Measurements from ENCODE around the gene WFDC10A. TPM values are rescaled to one million over a fixed set of nuclear protein-coding genes. Genes with fewer than 3 reads are reported as not detected.
"Not testable (repeated sequence)": the region's sequence is repeated elsewhere in the genome, so short reads cannot be mapped to it uniquely, and the experiment has no call there.

The WFDC10A gene
- total and polyA plus RNA-seq, 2 donors (not counting 1 experiment from before 2014, with no cell fraction given), result not detected

DNA sequence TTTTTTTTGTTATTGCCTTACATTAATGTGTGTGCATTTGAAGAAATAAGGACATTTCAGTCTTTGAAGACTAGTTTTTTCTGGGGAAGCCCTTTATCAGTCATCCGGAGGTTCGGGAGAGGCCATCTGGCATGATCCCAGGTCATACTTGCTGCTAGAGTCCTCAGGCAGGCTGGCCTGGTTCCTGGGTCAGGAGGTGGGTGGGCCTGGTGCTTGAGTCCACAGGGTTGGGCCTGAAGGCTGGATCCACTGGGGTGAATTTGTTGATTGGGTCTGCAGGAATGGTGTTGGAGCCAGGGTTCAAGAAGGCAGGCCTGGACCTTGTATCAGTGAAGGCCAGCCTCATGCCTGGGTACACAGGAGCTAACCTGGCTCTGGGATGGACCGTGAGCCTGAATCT lies 17.3 kb downstream of the WFDC10A start:
- no peak overlapping the region for H3K27ac ChIP-seq (ENCODE audit: insufficient read depth, low read length)
- no peaks in the 10 kb centered on the region for H3K36me3 ChIP-seq (ENCODE audit: control insufficient read depth, insufficient read depth, low read length)
- no peak overlapping the region for H3K4me2 ChIP-seq (ENCODE audit: extremely low read depth, insufficient read depth, low read length)
- TF ChIP-seq EZH2 (IDR thresholded peaks at IDR 0.05; ENCODE audit: low read length, missing control alignments), result no peak
- TF ChIP-seq, protein P1, sequence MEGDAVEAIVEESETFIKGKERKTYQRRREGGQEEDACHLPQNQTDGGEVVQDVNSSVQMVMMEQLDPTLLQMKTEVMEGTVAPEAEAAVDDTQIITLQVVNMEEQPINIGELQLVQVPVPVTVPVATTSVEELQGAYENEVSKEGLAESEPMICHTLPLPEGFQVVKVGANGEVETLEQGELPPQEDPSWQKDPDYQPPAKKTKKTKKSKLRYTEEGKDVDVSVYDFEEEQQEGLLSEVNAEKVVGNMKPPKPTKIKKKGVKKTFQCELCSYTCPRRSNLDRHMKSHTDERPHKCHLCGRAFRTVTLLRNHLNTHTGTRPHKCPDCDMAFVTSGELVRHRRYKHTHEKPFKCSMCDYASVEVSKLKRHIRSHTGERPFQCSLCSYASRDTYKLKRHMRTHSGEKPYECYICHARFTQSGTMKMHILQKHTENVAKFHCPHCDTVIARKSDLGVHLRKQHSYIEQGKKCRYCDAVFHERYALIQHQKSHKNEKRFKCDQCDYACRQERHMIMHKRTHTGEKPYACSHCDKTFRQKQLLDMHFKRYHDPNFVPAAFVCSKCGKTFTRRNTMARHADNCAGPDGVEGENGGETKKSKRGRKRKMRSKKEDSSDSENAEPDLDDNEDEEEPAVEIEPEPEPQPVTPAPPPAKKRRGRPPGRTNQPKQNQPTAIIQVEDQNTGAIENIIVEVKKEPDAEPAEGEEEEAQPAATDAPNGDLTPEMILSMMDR (conservative IDR thresholded peaks at IDR 0.05 in 1 of 2, IDR thresholded peaks at IDR 0.05 in 1 of 2; ENCODE audit: low read depth in 1 of 2, low read length in 2 of 2), result no peak
- no peaks in the 10 kb centered on the region for H4K20me1 ChIP-seq (ENCODE audit: control insufficient read depth, extremely low read depth, insufficient read depth, low read length)
- H3K4me3 ChIP-seq (replicated peaks in 1 of 4; ENCODE audit: control extremely low read depth in 1 of 4, insufficient read depth in 1 of 4, low read depth in 3 of 4, low read length in 4 of 4), result no peak overlapping the region
- no peak overlapping the region for H2AFZ ChIP-seq (ENCODE audit: low read length)
- DNase-seq (ENCODE audit: low read depth in 2 of 2), result no peak
- H3K27me3 ChIP-seq (ENCODE audit: control insufficient read depth, insufficient read depth, low read length), result no peaks in the 10 kb centered on the region
- H3K79me2 ChIP-seq (ENCODE audit: control insufficient read depth, insufficient read depth, low read length), result no peaks in the 10 kb centered on the region
- no peaks in the 10 kb centered on the region for H3K4me1 ChIP-seq (ENCODE audit: control insufficient read depth, extremely low read depth, insufficient read depth, low read length)
- H3K9ac ChIP-seq (ENCODE audit: insufficient read depth, low read length), result no peak overlapping the region
- H3K9me3 ChIP-seq (ENCODE audit: control insufficient read depth, insufficient read depth, low read depth, low read length), result no peaks in the 10 kb centered on the region

DNA sequence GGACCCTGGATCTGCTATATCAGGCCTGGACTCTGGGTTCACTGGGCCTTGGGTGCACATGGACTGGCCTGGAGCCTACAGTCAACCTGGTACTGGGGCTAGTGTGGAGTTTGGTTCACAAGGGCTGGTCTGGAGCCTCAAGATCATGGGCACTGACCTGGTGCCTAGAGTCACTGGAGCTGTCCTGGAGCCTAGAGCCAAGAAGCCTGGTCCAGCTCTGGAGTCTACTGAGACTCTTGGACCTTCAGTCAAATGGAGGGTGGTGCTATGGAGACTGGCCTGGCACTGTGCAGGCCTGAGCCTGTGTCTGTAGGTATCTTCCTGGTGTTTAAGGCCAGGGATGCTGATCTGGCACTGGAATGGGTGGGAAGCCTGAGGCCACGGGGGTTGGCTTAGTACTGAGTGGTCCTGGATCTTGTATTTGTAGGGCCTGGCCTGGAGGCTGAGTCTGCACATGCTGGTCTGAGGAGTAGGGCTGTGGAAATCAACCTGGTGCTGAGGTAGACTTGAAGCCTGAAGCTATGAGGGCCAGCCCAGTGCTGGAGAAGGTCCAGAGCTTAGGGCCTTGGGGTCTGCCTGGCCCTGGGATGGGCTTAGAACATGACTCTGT lies 18.0 kb downstream of the WFDC10A start:
- no peak for TF ChIP-seq EZH2 (IDR thresholded peaks at IDR 0.05; ENCODE audit: low read length, missing control alignments)
- TF ChIP-seq, protein P1 (conservative IDR thresholded peaks at IDR 0.05 in 1 of 2, IDR thresholded peaks at IDR 0.05 in 1 of 2; ENCODE audit: low read depth in 1 of 2, low read length in 2 of 2), result no peak
- Histone ChIP-seq H3K4me2 (ENCODE audit: extremely low read depth, insufficient read depth, low read length) (no peak overlapping the region), H3K4me1 (ENCODE audit: control insufficient read depth, extremely low read depth, insufficient read depth, low read length) (no peaks in the 10 kb centered on the region), H3K27ac (ENCODE audit: insufficient read depth, low read length) (no peak overlapping the region), H3K9ac (ENCODE audit: insufficient read depth, low read length) (no peak overlapping the region), H4K20me1 (ENCODE audit: control insufficient read depth, extremely low read depth, insufficient read depth, low read length) (no peaks in the 10 kb centered on the region), H3K4me3 (replicated peaks in 1 of 4; ENCODE audit: control extremely low read depth in 1 of 4, insufficient read depth in 1 of 4, low read depth in 3 of 4, low read length in 4 of 4) (no peak overlapping the region), H2AFZ (ENCODE audit: low read length) (no peak overlapping the region), H3K36me3 (ENCODE audit: control insufficient read depth, insufficient read depth, low read length) (no peaks in the 10 kb centered on the region), H3K27me3 (ENCODE audit: control insufficient read depth, insufficient read depth, low read length) (no peaks in the 10 kb centered on the region), H3K79me2 (ENCODE audit: control insufficient read depth, insufficient read depth, low read length) (no peaks in the 10 kb centered on the region), H3K9me3 (ENCODE audit: control insufficient read depth, insufficient read depth, low read depth, low read length) (no peaks in the 10 kb centered on the region)
- no peak for DNase-seq (ENCODE audit: low read depth in 2 of 2)

DNA sequence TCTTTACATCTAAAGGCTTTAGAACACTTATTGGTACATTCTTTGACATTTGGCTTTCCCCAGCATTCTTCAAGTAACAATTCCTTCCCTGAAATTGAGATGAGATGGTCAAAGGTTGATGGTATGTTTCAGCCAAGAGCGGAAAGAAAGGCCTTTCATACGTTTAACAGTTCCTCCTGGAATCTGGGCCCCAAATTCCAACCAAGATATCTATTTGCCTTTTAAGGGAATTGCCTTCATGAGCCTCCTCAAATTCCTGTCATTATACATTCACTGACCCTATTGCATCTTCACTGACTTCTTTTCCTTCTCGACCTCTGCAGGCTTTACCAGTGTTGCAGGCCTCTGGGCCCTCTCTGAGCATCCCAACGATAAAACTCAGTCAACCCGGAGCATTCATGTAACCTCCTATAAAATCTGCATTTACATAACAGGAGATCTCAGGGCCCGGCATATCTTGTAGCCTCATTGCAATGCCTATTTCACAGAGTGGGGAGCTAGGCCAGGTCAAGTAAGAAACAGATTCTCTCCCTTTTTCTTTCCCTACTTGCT lies 19.8 kb downstream of the WFDC10A start:
- Histone ChIP-seq H3K4me2 (ENCODE audit: extremely low read depth, insufficient read depth, low read length) (no peak overlapping the region), H3K4me3 (replicated peaks in 1 of 4; ENCODE audit: control extremely low read depth in 1 of 4, insufficient read depth in 1 of 4, low read depth in 3 of 4, low read length in 4 of 4) (no peak overlapping the region), H3K9ac (ENCODE audit: insufficient read depth, low read length) (no peak overlapping the region), H3K27ac (ENCODE audit: insufficient read depth, low read length) (no peak overlapping the region), H3K27me3 (ENCODE audit: control insufficient read depth, insufficient read depth, low read length) (no peaks in the 10 kb centered on the region), H3K4me1 (ENCODE audit: control insufficient read depth, extremely low read depth, insufficient read depth, low read length) (no peaks in the 10 kb centered on the region), H3K79me2 (ENCODE audit: control insufficient read depth, insufficient read depth, low read length) (no peaks in the 10 kb centered on the region), H3K36me3 (ENCODE audit: control insufficient read depth, insufficient read depth, low read length) (no peaks in the 10 kb centered on the region), H2AFZ (ENCODE audit: low read length) (no peak overlapping the region), H3K9me3 (ENCODE audit: control insufficient read depth, insufficient read depth, low read depth, low read length) (no peaks in the 10 kb centered on the region), H4K20me1 (ENCODE audit: control insufficient read depth, extremely low read depth, insufficient read depth, low read length) (no peaks in the 10 kb centered on the region)
- TF ChIP-seq, protein P1 (conservative IDR thresholded peaks at IDR 0.05 in 1 of 2, IDR thresholded peaks at IDR 0.05 in 1 of 2; ENCODE audit: low read depth in 1 of 2, low read length in 2 of 2), result no peak
- no peak for TF ChIP-seq EZH2 (IDR thresholded peaks at IDR 0.05; ENCODE audit: low read length, missing control alignments)
- DNase-seq (ENCODE audit: low read depth in 2 of 2), result no peak

DNA sequence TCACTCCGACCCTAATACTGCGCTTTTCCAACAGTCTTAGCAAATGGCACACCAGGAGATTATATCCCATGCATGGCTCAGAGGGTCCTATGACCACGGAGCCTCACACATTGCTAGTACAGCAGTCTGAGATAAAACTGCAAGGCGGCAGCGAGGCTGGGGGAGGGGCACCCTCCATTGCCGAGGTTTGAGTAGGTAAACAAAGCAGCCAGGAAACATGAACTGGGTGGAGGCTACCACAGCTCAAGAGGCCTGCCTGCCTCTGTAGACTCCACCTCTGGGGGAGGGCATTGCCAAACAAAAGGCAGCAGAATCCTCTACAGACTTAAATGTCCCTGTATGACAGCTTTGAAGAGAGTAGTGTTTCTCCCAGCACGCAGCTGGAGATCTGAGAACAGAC lies 22.2 kb downstream of the WFDC10A start:
- not testable (repeated sequence) for H4K20me1 ChIP-seq (ENCODE audit: control insufficient read depth, extremely low read depth, insufficient read depth, low read length); H3K4me3 ChIP-seq (replicated peaks in 1 of 4; ENCODE audit: control extremely low read depth in 1 of 4, insufficient read depth in 1 of 4, low read depth in 3 of 4, low read length in 4 of 4); DNase-seq (ENCODE audit: low read depth in 2 of 2); H3K9ac ChIP-seq (ENCODE audit: insufficient read depth, low read length); H3K4me1 ChIP-seq (ENCODE audit: control insufficient read depth, extremely low read depth, insufficient read depth, low read length); H3K36me3 ChIP-seq (ENCODE audit: control insufficient read depth, insufficient read depth, low read length); H3K27ac ChIP-seq (ENCODE audit: insufficient read depth, low read length); H3K9me3 ChIP-seq (ENCODE audit: control insufficient read depth, insufficient read depth, low read depth, low read length); H3K4me2 ChIP-seq (ENCODE audit: extremely low read depth, insufficient read depth, low read length); H3K27me3 ChIP-seq (ENCODE audit: control insufficient read depth, insufficient read depth, low read length); H2AFZ ChIP-seq (ENCODE audit: low read length); H3K79me2 ChIP-seq (ENCODE audit: control insufficient read depth, insufficient read depth, low read length)

DNA sequence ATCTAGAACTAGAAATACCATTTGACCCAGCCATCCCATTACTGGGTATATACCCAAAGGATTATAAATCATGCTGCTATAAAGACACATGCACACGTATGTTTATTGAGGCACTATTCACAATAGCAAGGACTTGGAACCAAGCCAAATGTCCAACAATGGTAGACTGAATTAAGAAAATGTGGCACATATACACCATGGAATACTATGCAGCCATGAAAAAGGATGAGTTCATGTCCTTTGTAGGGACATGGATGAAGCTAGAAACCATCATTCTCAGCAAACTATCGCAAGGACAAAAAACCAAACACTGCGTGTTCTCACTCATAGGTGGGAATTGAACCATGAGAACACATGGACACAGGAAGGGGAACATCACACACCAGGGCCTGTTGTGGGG lies 27.5 kb downstream of the WFDC10A start:
- not testable (repeated sequence) for DNase-seq (ENCODE audit: low read depth in 2 of 2); H3K36me3 ChIP-seq (ENCODE audit: control insufficient read depth, insufficient read depth, low read length); H3K27me3 ChIP-seq (ENCODE audit: control insufficient read depth, insufficient read depth, low read length); H3K4me1 ChIP-seq (ENCODE audit: control insufficient read depth, extremely low read depth, insufficient read depth, low read length); H2AFZ ChIP-seq (ENCODE audit: low read length); H3K4me2 ChIP-seq (ENCODE audit: extremely low read depth, insufficient read depth, low read length); H4K20me1 ChIP-seq (ENCODE audit: control insufficient read depth, extremely low read depth, insufficient read depth, low read length); H3K9ac ChIP-seq (ENCODE audit: insufficient read depth, low read length); H3K4me3 ChIP-seq (replicated peaks in 1 of 4; ENCODE audit: control extremely low read depth in 1 of 4, insufficient read depth in 1 of 4, low read depth in 3 of 4, low read length in 4 of 4); H3K9me3 ChIP-seq (ENCODE audit: control insufficient read depth, insufficient read depth, low read depth, low read length); H3K27ac ChIP-seq (ENCODE audit: insufficient read depth, low read length); H3K79me2 ChIP-seq (ENCODE audit: control insufficient read depth, insufficient read depth, low read length)
